Measurements from ENCODE around the gene SLC34A3. TPM values are rescaled to one million over a fixed set of nuclear protein-coding genes. Genes with fewer than 3 reads are reported as not detected.

The SLC34A3 gene
- total RNA-seq, 1 donor from 2014 or later, result not detected

- intact Hi-C loops (cut with DNase I), result no loop called here
- H3K36me3 ChIP-seq, result peaks cover 16% of the 10 kb centered on the region
- no peaks in the 10 kb centered on the region for H3K27me3 ChIP-seq (ENCODE audit: low read depth)
- no peak overlapping the region for H3K4me3 ChIP-seq
- peaks cover 25% of the 10 kb centered on the region for H3K4me1 ChIP-seq
- ATAC-seq, result no peak
- no peak overlapping the region for H3K27ac ChIP-seq
- TF ChIP-seq CTCF (IDR thresholded peaks at IDR 0.05), result no peak
- no peak for DNase-seq
- no peaks in the 10 kb centered on the region for H3K9me3 ChIP-seq
These were observed 14.3 kb upstream of the SLC34A3 start for GRCh38 chr9:137216188-137216965.

- Histone ChIP-seq H3K27me3 (ENCODE audit: low read depth) (no peaks in the 10 kb centered on the region), H3K36me3 (peaks cover 16% of the 10 kb centered on the region), H3K4me1 (peaks cover 27% of the 10 kb centered on the region), H3K27ac (peak overlapping the region; percentile 67), H3K4me3 (peak overlapping the region; percentile 47), H3K9me3 (no peaks in the 10 kb centered on the region)
- ATAC-seq (peak; percentile 71 to 81), DNase-seq (peak; percentile 85)
- TF ChIP-seq CTCF (IDR thresholded peaks at IDR 0.05), result no peak
- intact Hi-C loops (cut with DNase I), result no loop called here
These were observed 13.2 kb upstream of the SLC34A3 start for GRCh38 chr9:137217276-137218211.

- DNase-seq, result no peak
- intact Hi-C loops (cut with DNase I), result no loop called here
- no peak for ATAC-seq
- no peaks in the 10 kb centered on the region for H3K27me3 ChIP-seq (ENCODE audit: low read depth)
- H3K4me3 ChIP-seq, result no peak overlapping the region
- H3K9me3 ChIP-seq, result no peaks in the 10 kb centered on the region
- H3K4me1 ChIP-seq, result peaks cover 33% of the 10 kb centered on the region
- peaks cover 16% of the 10 kb centered on the region for H3K36me3 ChIP-seq
- no peak for TF ChIP-seq CTCF (IDR thresholded peaks at IDR 0.05)
- H3K27ac ChIP-seq, result peak overlapping the region; percentile 67
These were observed 12.4 kb upstream of the SLC34A3 start for GRCh38 chr9:137218212-137218753.

GRCh38 chr9:137218754-137219271, 11.9 kb upstream of the SLC34A3 start:
- peak overlapping the region; percentile 46 for H3K27ac ChIP-seq
- DNase-seq (no peak), ATAC-seq (peak; percentile 2 to 44)
- intact Hi-C loops (cut with DNase I), result no loop called here
- H3K27me3 ChIP-seq (ENCODE audit: low read depth), result no peaks in the 10 kb centered on the region
- H3K9me3 ChIP-seq, result no peaks in the 10 kb centered on the region
- TF ChIP-seq CTCF (IDR thresholded peaks at IDR 0.05), result no peak
- peaks cover 16% of the 10 kb centered on the region for H3K36me3 ChIP-seq
- peaks cover 33% of the 10 kb centered on the region for H3K4me1 ChIP-seq
- H3K4me3 ChIP-seq, result no peak overlapping the region

GRCh38 chr9:137219757-137220316, 10.9 kb upstream of the SLC34A3 start:
- Histone ChIP-seq H3K9me3 (no peaks in the 10 kb centered on the region), H3K36me3 (peaks cover 16% of the 10 kb centered on the region), H3K27me3 (ENCODE audit: low read depth) (no peaks in the 10 kb centered on the region), H3K27ac (no peak overlapping the region), H3K4me1 (peaks cover 41% of the 10 kb centered on the region), H3K4me3 (no peak overlapping the region)
- intact Hi-C loops (cut with DNase I), result no loop called here
- ATAC-seq, result no peak
- no peak for DNase-seq
- no peak for TF ChIP-seq CTCF (IDR thresholded peaks at IDR 0.05)

Data from lower lobe of right lung (tissue), 2 donors.